Right lobe of liver (tissue), 6 donors: ENCODE measurements around the gene KRT7. TPM values are rescaled to one million over a fixed set of nuclear protein-coding genes. Genes with fewer than 3 reads are reported as not detected.

Source experiments
- ATAC-seq, 4 donors: fragments of 200-7000 bp; cut with Tn5 transposase; one replicate each; pipeline ENCODE4 v1.9.1; 2020; ENCODE audit warnings: mild to moderate bottlenecking in 4 of 4, moderate library complexity in 4 of 4
- DNase-seq, 3 donors: peaks; one replicate each; pipeline ENCODE4 v3.0.0-alpha.2; 2020
- H3K27ac ChIP-seq, 3 donors: fragments of 200-600 bp; one replicate each; pipeline ENCODE4 v1.8.0; 2022
- H3K27me3 ChIP-seq, 2 donors: fragments of 200-600 bp; one replicate each; pipeline ENCODE4 v1.8.0; 2022
- H3K36me3 ChIP-seq, 4 donors: fragments of 200-600 bp; sonication (generic) in 1 of 4; one replicate each; pipeline versions ENCODE4 v1.5.1 to v1.8.0; 2017 to 2022; ENCODE audit warnings: control low read depth in 1 of 4
- H3K4me1 ChIP-seq, 4 donors: fragments of 200-600 bp; sonication (generic) in 1 of 4; one replicate each; pipeline versions ENCODE4 v1.5.1 to v1.8.0; 2017 to 2022; ENCODE audit warnings: control low read depth in 1 of 4
- H3K4me3 ChIP-seq, 3 donors: fragments of 200-600 bp; one replicate each; pipeline ENCODE4 v1.8.0; 2022
- H3K9me3 ChIP-seq, 4 donors: fragments of 200-600 bp; sonication (generic) in 1 of 4; one replicate each; pipeline versions ENCODE4 v1.5.1 to v1.8.0; 2017 to 2022; ENCODE audit warnings: control low read depth in 1 of 4
- POLR2A ChIP-seq: fragments of 450-650 bp; IDR thresholded peaks from one replicate; pipeline ENCODE4 v1.6.1; 2017; ENCODE audit warnings: antibody characterized with exemption, mild to moderate bottlenecking
- WGBS: methylation state at CpG from one replicate; pipeline ENCODE4 v1.1.6; 2018; ENCODE audit warnings: low coverage, low lambda C conversion rate; ENCODE audit not compliant: insufficient coverage; ENCODE audit errors: missing lambda C conversion rate; 5-methylcytosine and 5-hydroxymethylcytosine counted together
- intact Hi-C, 2 donors: fragments of 100-400 bp; cut with DNase I; formaldehyde crosslinking; loops; one replicate each; pipeline versions ENCODE4 v1.11.2 to v1.14.1; 2022
- long read RNA-seq: library from polyadenylated mRNA; unstranded; transcript quantifications from one replicate; pipeline ENCODE4 v2.0.0, GENCODE V29; 2019
- total RNA-seq, 6 experiments: library from RNA; depleted of rRNA in 2 of 6; stranded (reverse); fragments of >200 nt in 2 of 6; fragmentation: NEBNext Ultra II Directional in 3 of 6; extraction: Animal tissue kit (Norgen Biotek cat#: 25700) in 3 of 6; gene quantifications; one replicate each; pipeline versions ENCODE4 v1.1.0 to v1.2.4, GENCODE V29; 2016 to 2023
- TF ChIP-seq, protein P1 (sequence below), 4 donors: fragments of 200-600 bp in 3 of 4; fragments of 450-650 bp in 1 of 4; IDR thresholded peaks; one replicate each; pipeline versions ENCODE4 v1.5.1 to v1.8.0; 2016 to 2022; ENCODE audit warnings: antibody characterized with exemption in 4 of 4, mild to moderate bottlenecking in 2 of 4
- donor health status: DM: no; HTN: yes; CAD: no.
- donor health status: DM: no; HTN: no; CAD: no.
- donor health status: DM: no; HTN: no; CAD: no.
- donor health status: DM: no; HTN: yes; CAD: no.
- donor health status: DM: no; HTN: yes; CAD: no.

KRT7 gene
- total RNA-seq, result 10 to 100 TPM in 3 of 6 experiments, 1 to 10 TPM in 3; 3.4 to 19.2 (median 10.7) TPM
- long read RNA-seq, transcript KRT7-201 (9 exons, 1,754 nt), result major isoform, 5 of 7 reads
- long read RNA-seq, partial matches to known transcripts, result 2 of 7 reads
- long read RNA-seq, other reads (novel, unspliced or antisense), result 0 of 7 reads

DNA sequence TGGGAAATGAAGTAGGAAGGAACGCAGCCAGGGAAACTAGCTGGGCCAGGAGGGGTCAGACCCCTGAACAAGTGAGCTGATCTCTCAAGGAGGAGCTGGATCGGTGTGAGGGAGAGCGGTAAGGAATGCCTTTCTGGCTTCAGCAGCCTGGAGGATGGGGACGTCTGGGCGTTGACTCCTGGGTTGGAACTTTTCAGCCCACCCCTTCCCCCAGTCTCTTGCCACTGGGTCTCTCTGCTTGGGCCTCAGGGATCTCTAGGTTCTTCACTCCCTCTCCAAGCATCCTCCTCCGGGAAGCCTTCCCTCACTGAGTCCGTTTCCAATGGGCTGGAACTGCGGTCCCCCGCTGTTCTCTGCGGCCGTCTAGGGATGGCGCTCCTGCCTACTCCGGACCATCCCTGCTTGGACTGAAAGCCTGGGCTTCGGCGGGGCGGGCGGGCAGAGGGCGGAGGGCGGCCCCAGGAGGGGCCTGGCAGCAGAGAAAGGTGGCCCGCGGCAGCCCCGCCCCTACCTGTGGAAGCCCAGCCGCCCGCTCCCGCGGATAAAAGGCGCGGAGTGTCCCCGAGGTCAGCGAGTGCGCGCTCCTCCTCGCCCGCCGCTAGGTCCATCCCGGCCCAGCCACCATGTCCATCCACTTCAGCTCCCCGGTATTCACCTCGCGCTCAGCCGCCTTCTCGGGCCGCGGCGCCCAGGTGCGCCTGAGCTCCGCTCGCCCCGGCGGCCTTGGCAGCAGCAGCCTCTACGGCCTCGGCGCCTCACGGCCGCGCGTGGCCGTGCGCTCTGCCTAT lies at the start of gene KRT7:
KRT7 (plus strand) TSS at position 570 of the 788 bp plus-strand sequence; CDS start at position 624, 54 bp downstream.
- Histone ChIP-seq H3K4me1 (peaks cover 0 to 5% (median 0%) of the 10 kb centered on the region in 4 donors), H3K9me3 (no peaks in the 10 kb centered on the region), H3K4me3 (no peak within 1 kb of the TSS), H3K27me3 (no peaks in the 10 kb centered on the region), H3K27ac (no peak within 1 kb of the TSS), H3K36me3 (no peaks in the 10 kb centered on the region)
- DNase-seq (no peak), ATAC-seq (peak in 3 of 4 donors; percentile 23 to 41 (median 41))
- WGBS, result 6% methylated on average over 15 of the region's 58 CpGs
- intact Hi-C loops, result no loop called here
- peak; percentile 34 for TF ChIP-seq POLR2A
- TF ChIP-seq, protein P1, sequence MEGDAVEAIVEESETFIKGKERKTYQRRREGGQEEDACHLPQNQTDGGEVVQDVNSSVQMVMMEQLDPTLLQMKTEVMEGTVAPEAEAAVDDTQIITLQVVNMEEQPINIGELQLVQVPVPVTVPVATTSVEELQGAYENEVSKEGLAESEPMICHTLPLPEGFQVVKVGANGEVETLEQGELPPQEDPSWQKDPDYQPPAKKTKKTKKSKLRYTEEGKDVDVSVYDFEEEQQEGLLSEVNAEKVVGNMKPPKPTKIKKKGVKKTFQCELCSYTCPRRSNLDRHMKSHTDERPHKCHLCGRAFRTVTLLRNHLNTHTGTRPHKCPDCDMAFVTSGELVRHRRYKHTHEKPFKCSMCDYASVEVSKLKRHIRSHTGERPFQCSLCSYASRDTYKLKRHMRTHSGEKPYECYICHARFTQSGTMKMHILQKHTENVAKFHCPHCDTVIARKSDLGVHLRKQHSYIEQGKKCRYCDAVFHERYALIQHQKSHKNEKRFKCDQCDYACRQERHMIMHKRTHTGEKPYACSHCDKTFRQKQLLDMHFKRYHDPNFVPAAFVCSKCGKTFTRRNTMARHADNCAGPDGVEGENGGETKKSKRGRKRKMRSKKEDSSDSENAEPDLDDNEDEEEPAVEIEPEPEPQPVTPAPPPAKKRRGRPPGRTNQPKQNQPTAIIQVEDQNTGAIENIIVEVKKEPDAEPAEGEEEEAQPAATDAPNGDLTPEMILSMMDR (IDR thresholded peaks at IDR 0.05), result no peak

DNA sequence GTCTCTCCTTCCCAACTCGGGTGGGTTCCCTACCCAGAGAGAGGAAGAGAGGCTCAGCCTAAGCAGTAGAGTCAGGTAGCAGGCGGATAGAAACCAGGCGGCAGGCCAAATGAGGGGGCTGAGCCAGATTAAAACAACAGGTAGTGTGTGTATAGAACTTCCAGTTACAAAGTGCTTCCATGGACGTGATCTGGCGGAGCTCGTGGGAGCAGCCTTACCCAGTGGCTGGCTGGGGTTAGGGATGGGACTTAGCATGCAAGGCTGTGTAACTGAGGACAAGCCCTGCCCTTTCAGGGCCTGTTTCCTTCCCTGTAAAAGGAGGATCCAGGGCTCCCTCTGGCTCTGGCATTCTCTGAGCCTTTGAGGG lies 49.5 kb upstream of the KRT7 start:
- no peak for TF ChIP-seq POLR2A
- TF ChIP-seq, protein P1 (IDR thresholded peaks at IDR 0.05), result no peak
- no peaks in the 10 kb centered on the region for H3K36me3 ChIP-seq
- no peak overlapping the region for H3K27ac ChIP-seq
- no peak overlapping the region for H3K4me3 ChIP-seq
- no peaks in the 10 kb centered on the region for H3K27me3 ChIP-seq
- ATAC-seq (no peak), DNase-seq (no peak)
- WGBS, result 68% methylated on average over 3 of the region's 6 CpGs
- no peaks in the 10 kb centered on the region for H3K4me1 ChIP-seq
- intact Hi-C loops, result no loop called here
- no peaks in the 10 kb centered on the region for H3K9me3 ChIP-seq

DNA sequence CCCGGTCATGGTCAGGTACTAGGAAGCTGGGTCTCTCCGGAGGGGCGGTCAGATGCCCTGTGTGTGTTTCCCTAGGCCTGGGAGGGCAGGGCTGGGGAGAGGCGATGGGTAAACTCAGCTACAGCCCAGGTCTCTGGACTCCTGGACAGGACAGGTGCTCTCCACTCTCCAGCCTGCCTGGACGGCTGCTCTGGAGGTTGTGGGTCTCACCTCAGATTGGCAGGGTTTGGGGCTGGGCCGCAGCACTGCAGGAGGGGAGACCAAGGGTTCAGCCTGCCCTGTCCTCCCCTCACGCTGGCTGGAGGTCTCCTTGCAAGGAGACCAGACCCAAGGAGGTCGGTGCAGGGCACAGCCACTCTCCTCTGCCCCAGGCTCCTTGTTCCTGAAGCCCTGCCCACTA lies 49.1 kb upstream of the KRT7 start:
- H3K4me3 ChIP-seq, result no peak overlapping the region
- no peak overlapping the region for H3K27ac ChIP-seq
- no peaks in the 10 kb centered on the region for H3K27me3 ChIP-seq
- H3K9me3 ChIP-seq, result no peaks in the 10 kb centered on the region
- no peaks in the 10 kb centered on the region for H3K36me3 ChIP-seq
- no peak for ATAC-seq
- no peaks in the 10 kb centered on the region for H3K4me1 ChIP-seq
- no CpG with 5 or more reads among the region's 8 CpGs for WGBS
- intact Hi-C loops, result no loop called here
- TF ChIP-seq, protein P1 (IDR thresholded peaks at IDR 0.05), result no peak
- no peak for DNase-seq

DNA sequence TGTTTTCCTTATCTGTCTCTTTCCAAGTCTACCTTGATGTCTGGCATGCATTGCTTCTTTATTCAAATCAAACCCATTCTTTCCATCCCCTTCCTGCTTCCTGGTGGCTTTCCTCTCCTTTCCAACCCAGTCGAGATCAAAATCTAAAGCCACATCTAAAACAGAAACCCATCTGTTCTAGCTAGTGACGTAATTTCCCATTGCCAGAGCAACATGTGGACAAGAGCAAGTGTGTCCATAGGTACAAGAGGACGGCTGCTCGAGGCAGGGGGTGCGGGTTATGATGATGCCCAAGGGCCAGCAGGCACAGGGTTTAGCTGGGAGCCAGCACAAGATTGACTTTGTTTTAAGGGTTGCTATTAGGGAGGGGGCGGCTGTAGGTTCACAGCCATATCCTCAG lies 48.2 kb upstream of the KRT7 start:
- no peaks in the 10 kb centered on the region for H3K27me3 ChIP-seq
- TF ChIP-seq, protein P1 (IDR thresholded peaks at IDR 0.05), result no peak
- no peak for TF ChIP-seq POLR2A
- no peak overlapping the region for H3K4me3 ChIP-seq
- ATAC-seq, result no peak
- no peaks in the 10 kb centered on the region for H3K9me3 ChIP-seq
- H3K4me1 ChIP-seq, result no peaks in the 10 kb centered on the region
- 61% methylated on average over 5 of the region's 6 CpGs for WGBS
- no peak for DNase-seq
- intact Hi-C loops, result no loop called here
- no peak overlapping the region for H3K27ac ChIP-seq
- no peaks in the 10 kb centered on the region for H3K36me3 ChIP-seq
